Adrenal gland (tissue), 12 donors: ENCODE measurements around the gene MALAT1. TPM values are rescaled to one million over a fixed set of nuclear protein-coding genes. Genes with fewer than 3 reads are reported as not detected.
A peak's percentile ranks its signal among the peaks of the same experiment; 100 is the strongest.

Experiments used
- DNase-seq, 7 donors: peaks; one replicate each; pipeline ENCODE4 v3.0.0-alpha.2; 2019 to 2020
- H3K27ac ChIP-seq, 5 donors: fragments of 200-600 bp; sonication (generic) in 4 of 5; 1 replicate in 3 of 5; 2 replicates in 2 of 5; pipeline versions ENCODE4 v1.5.1 to v1.8.0; 2016 to 2020; ENCODE audit warnings: mild to moderate bottlenecking in 1 of 5
- H3K27me3 ChIP-seq: fragments of 200-600 bp; 2 replicates; pipeline ENCODE4 v1.8.0; 2021
- H3K36me3 ChIP-seq, 2 donors: fragments of 200-600 bp; replicated peaks in 1 of 2; 1 replicate in 1 of 2; 2 replicates in 1 of 2; pipeline versions ENCODE4 v1.5.1 to v1.8.0; 2018 to 2022
- H3K4me1 ChIP-seq, 2 donors: fragments of 200-600 bp; replicated peaks in 1 of 2; 1 replicate in 1 of 2; 2 replicates in 1 of 2; pipeline versions ENCODE4 v1.5.1 to v1.8.0; 2018 to 2021
- H3K4me3 ChIP-seq, 4 donors: fragments of 200-600 bp; sonication (generic) in 3 of 4; one replicate each; pipeline ENCODE4 v1.5.1; 2016 to 2018
- H3K9me3 ChIP-seq, 3 donors: fragments of 200-600 bp; sonication (generic) in 1 of 3; replicated peaks in 1 of 3; 1 replicate in 2 of 3; 2 replicates in 1 of 3; pipeline versions ENCODE4 v1.5.1 to v1.8.0; 2016 to 2021
- POLR2A ChIP-seq, 2 donors: fragments of 450-650 bp; IDR thresholded peaks; one replicate each; pipeline ENCODE4 v1.6.1; 2017; ENCODE audit warnings: antibody characterized with exemption in 2 of 2, mild to moderate bottlenecking in 2 of 2, moderate library complexity in 1 of 2
- WGBS, 4 donors: extraction: QIAGEN DNeasy Blood & Tissue Kit in 2 of 4; methylation state at CpG; one replicate each; pipeline versions ENCODE4 v1.1.5 to v1.1.7; 2013 to 2017; 5-methylcytosine and 5-hydroxymethylcytosine counted together
- intact Hi-C, 2 donors: fragments of 100-400 bp; cut with DNase I; formaldehyde crosslinking; loops; one replicate each; pipeline versions ENCODE4 v1.14.1 to v1.15.0; 2022 to 2023
- polyA plus RNA-seq, 3 donors: library from polyadenylated mRNA; stranded (reverse); fragments of 200-250 nt in 2 of 3; fragments of 350-450 nt in 1 of 3; fragmentation: Illumina TruSeq in 1 of 3; extraction: RNeasy Lipid Tissue Mini Kit (QIAGEN cat#74804) in 1 of 3; gene quantifications; one replicate each; pipeline ENCODE4 v1.2.3, GENCODE V29; 2013 to 2014
- total RNA-seq, 9 donors: library from RNA; depleted of rRNA in 4 of 9; stranded (reverse); fragments of >200 nt in 4 of 9; fragments of 120-200 nt in 1 of 9; fragmentation: NEBNext Ultra II Directional in 1 of 9; extraction: Animal tissue kit (Norgen Biotek cat#: 25700) in 1 of 9; gene quantifications; one replicate each; pipeline versions ENCODE4 v1.1.0 to v1.2.4, GENCODE V29; 2013 to 2023
- TF ChIP-seq, protein P1 (sequence below), 6 experiments: fragments of 450-650 bp in 4 of 6; fragments of 200-600 bp in 2 of 6; sonication (generic) in 1 of 6; IDR thresholded peaks; 1 replicate in 5 of 6; 2 replicates in 1 of 6; pipeline versions ENCODE4 v1.5.1 to v1.8.0; 2016 to 2021; ENCODE audit warnings: antibody characterized with exemption in 6 of 6, mild to moderate bottlenecking in 2 of 6, moderate library complexity in 1 of 6
- donor health status: healthy with polysubstance abuse.
- donor health status: Bipolar disorder and iron deficiency.
- donor health status: DM: yes; HTN: yes; CAD: no.
- donor health status: DM: no; HTN: no; CAD: no.
- donor health status: DM: no; HTN: no; CAD: no.
- donor health status: DM: yes; HTN: yes; CAD: no.

Gene MALAT1
- total and polyA plus RNA-seq, 12 donors: 237 to 17,143 (median 9,608) TPM

DNA sequence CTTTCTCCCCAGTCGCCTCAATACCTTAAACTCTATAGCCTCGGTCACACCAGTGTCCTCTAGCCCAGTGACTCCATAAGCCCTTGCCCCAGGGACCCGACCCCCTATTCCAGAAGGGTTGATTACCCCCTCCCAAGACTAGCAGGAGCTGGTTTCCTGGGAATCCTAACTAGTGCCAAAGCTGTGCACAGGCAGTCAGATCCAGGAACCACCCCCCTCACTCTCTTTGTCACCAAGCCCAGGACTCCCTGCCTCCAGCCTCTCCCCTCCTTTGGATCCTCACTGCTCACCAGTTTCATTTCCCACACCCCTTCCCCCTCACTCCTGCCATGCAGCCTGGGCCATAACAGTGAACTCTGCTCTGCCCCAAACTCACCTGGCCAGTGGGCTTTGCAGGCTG lies 49.5 kb downstream of the MALAT1 start:
- Histone ChIP-seq H3K27ac (no peak overlapping the region), H3K9me3 (no peaks in the 10 kb centered on the region), H3K4me3 (no peak overlapping the region), H3K36me3 (peaks cover 0 to 52% of the 10 kb centered on the region in 2 donors), H3K4me1 (no peaks in the 10 kb centered on the region), H3K27me3 (no peaks in the 10 kb centered on the region)
- intact Hi-C loops: no loop called here
- TF ChIP-seq, protein P1, sequence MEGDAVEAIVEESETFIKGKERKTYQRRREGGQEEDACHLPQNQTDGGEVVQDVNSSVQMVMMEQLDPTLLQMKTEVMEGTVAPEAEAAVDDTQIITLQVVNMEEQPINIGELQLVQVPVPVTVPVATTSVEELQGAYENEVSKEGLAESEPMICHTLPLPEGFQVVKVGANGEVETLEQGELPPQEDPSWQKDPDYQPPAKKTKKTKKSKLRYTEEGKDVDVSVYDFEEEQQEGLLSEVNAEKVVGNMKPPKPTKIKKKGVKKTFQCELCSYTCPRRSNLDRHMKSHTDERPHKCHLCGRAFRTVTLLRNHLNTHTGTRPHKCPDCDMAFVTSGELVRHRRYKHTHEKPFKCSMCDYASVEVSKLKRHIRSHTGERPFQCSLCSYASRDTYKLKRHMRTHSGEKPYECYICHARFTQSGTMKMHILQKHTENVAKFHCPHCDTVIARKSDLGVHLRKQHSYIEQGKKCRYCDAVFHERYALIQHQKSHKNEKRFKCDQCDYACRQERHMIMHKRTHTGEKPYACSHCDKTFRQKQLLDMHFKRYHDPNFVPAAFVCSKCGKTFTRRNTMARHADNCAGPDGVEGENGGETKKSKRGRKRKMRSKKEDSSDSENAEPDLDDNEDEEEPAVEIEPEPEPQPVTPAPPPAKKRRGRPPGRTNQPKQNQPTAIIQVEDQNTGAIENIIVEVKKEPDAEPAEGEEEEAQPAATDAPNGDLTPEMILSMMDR (IDR thresholded peaks at IDR 0.05): no peak
- TF ChIP-seq POLR2A (IDR thresholded peaks at IDR 0.05): no peak
- no peak for DNase-seq
- WGBS, 4 donors: 84 to 93% (median 89%) methylated on average over 3 of the region's 3 CpGs

DNA sequence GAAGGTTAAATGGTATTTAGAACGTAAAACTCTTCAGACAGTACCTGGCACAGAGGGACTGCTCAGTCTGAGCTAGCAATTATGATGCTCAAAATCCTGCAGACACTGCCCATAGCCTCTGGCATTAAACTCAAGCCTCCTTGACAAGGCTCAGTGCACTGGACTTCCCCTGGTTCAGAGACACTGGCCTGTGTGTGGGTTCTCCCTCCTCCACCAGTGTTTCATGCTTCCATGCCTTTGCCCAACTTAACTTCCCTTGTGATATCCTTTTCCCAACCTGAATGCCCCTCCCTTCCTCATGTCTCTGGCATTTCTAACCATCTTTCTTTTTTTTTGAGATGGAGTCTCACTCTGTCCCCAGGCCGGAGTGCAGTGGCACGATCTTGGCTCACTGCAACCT lies 50.3 kb downstream of the MALAT1 start:
- H3K27ac ChIP-seq: no peak overlapping the region
- 86 to 100% (median 97%) methylated on average over 3 of the region's 3 CpGs for WGBS, 4 donors
- intact Hi-C loops: no loop called here
- no peaks in the 10 kb centered on the region for H3K27me3 ChIP-seq
- no peak overlapping the region for H3K4me3 ChIP-seq
- no peaks in the 10 kb centered on the region for H3K4me1 ChIP-seq
- peaks cover 0 to 59% of the 10 kb centered on the region in 2 donors for H3K36me3 ChIP-seq
- TF ChIP-seq, protein P1 (IDR thresholded peaks at IDR 0.05): no peak
- no peak for TF ChIP-seq POLR2A (IDR thresholded peaks at IDR 0.05)
- no peak for DNase-seq
- H3K9me3 ChIP-seq: no peaks in the 10 kb centered on the region

- Histone ChIP-seq H3K4me1 (peaks cover 17 to 25% of the 10 kb centered on the region in 2 donors), H3K27ac (no peak overlapping the region), H3K36me3 (peaks cover 0 to 59% of the 10 kb centered on the region in 2 donors), H3K9me3 (no peaks in the 10 kb centered on the region), H3K27me3 (no peaks in the 10 kb centered on the region), H3K4me3 (no peak overlapping the region)
- intact Hi-C loops: no loop called here
- 72 to 81% (median 74%) methylated on average over 7 to 17 of the region's 17 CpGs for WGBS, 4 donors
- TF ChIP-seq, protein P1 (IDR thresholded peaks at IDR 0.05): peak in 3 of 6 experiments; percentile 22 to 29 (median 26)
- no peak for TF ChIP-seq POLR2A (IDR thresholded peaks at IDR 0.05)
- DNase-seq: peak in 2 of 7 donors; percentile 73 to 81
Observed at GRCh38 chr11:65551572-65552387, 52.9 kb downstream of the MALAT1 start.

DNA sequence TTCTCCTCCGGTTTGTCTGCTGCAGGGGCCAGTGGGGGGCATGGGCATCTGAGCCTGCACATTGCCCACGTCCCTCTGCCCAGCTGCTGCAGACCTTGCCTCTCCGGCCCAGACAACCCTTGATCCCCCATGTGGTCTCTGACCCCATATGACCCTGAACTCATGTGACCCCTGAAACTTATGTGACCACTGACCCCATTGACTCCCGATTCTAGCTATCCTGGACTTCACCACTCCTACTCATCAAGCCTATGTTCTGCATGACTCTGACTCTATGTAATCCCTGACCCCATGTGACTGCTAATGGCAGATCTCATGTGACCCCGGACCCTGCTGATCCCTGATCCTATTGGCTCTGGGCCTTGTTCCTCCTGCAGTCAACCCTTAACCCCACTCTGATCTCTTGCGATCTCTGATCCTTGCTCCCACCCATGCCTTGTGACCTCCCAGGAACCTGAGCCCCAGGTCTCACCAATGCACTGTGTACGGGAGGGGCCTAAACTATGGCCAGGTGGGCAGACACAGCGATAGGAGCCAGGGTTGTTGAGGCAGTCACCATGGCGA lies 53.6 kb downstream of the MALAT1 start:
- Histone ChIP-seq H3K27ac (no peak overlapping the region), H3K9me3 (no peaks in the 10 kb centered on the region), H3K36me3 (peaks cover 0 to 55% of the 10 kb centered on the region in 2 donors), H3K4me1 (peaks cover 24 to 32% of the 10 kb centered on the region in 2 donors), H3K27me3 (no peaks in the 10 kb centered on the region), H3K4me3 (no peak overlapping the region)
- TF ChIP-seq, protein P1 (IDR thresholded peaks at IDR 0.05): no peak
- TF ChIP-seq POLR2A (IDR thresholded peaks at IDR 0.05): no peak
- 87 to 92% (median 87%) methylated on average over 7 to 9 of the region's 9 CpGs for WGBS, 4 donors
- intact Hi-C loops: no loop called here
- no peak for DNase-seq
